Activated CD4-positive, CD25-positive, alpha-beta regulatory T cell (primary cell): Measurements from ENCODE around the gene ARPC4.

Experiments used
- DNase-seq, 4 experiments: peaks; one replicate each; lab custom pipeline; 2025; lab: John Stamatoyannopoulos, UW

Gene ARPC4

GRCh38 chr3:9792405-9793160 is at the start of gene ARPC4, which contains the start of gene TADA3:
ARPC4 (plus strand) TSS chr3:9793082; CDS start chr3:9793122, 40 bp downstream.
TADA3 (minus strand) TSS chr3:9792473; CDS start chr3:9791466, 1,007 bp downstream.
- peak; percentile 80 to 89 (median 86) for DNase-seq

- DNase-seq, result no peak
Observed at GRCh38 chr3:9743548-9743947, 49.3 kb upstream of the ARPC4 start.

- DNase-seq, result no peak
Observed at GRCh38 chr3:9744162-9744561, 48.7 kb upstream of the ARPC4 start.

DNA sequence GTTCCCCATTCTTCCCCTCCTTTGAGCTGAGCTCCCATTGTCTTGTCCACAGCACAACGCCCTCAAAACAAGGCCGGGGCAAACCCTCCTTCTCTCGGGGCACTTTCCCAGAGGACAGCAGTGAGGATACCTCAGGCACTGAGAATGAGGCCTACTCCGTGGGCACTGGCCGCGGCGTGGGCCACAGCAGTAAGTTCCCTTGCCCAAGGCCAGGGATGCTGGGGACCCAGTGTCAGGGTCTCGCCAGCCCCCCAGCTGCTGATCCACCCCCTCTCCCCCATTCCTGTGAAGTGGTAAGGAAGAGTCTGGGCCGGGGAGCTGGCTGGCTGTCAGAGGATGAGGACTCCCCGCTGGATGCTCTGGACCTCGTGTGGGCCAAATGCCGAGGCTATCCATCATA is 47.4 kb upstream of the ARPC4 start:
- no peak for DNase-seq

DNA sequence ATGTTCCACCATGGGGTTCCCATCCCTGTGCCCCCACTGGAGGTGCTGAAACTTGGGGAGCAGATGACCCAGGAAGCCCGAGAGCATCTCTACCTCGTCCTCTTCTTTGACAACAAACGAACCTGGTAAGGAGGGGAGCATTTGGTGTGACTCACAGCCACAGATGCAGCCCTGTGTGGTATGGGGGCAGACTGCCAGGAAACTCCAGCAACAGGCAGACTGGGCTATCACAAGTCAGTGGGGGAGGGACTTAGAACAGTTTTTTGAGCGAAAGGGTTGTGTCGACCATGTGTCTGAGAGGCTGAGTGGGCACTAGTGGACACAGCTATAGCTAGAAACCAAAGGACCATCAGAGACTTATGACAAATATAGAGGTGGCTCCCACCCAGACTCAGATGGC is 46.6 kb upstream of the ARPC4 start:
- DNase-seq, result no peak

GRCh38 chr3:9747267-9747666 is 45.6 kb upstream of the ARPC4 start:
- DNase-seq, result no peak

DNA sequence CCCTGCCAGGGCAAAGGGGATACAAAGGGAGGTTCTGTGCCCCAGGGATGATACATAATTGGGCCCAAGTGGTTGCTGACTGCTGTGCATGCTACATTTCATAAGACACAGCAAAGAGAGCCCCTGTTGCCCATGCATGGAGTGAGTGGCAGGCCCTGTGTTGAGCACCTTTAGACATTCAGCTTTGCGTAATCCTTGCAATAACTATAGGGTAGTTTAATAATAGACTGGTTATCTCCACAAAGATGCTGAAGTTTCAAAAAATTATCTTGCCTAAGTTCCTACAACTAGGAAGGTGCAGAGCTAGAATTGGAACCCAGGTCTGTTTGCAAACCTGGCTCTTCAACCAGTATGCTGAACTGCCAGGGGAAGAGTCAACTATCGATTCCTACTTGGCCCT is 44.9 kb upstream of the ARPC4 start:
- DNase-seq, result no peak

DNA sequence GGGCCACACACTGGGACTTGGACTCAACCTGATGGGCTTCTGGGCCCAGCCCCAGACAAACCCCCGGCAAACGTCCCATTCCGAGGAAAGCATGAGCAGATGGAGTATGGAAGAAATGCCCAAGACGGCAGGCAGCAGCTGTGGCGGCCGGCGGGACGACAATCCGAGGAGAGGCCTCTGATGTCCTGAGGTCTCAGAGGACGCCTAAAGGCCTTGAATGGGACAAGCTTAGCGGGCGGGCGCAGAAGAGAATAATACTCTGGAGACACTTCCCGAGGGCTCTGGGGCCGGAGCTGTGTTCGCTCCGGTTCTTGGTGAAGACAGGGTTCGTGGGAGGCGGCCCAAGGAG is 43.6 kb upstream of the ARPC4 start:
- DNase-seq, result peak in 1 of 4 experiments; percentile 45

DNA sequence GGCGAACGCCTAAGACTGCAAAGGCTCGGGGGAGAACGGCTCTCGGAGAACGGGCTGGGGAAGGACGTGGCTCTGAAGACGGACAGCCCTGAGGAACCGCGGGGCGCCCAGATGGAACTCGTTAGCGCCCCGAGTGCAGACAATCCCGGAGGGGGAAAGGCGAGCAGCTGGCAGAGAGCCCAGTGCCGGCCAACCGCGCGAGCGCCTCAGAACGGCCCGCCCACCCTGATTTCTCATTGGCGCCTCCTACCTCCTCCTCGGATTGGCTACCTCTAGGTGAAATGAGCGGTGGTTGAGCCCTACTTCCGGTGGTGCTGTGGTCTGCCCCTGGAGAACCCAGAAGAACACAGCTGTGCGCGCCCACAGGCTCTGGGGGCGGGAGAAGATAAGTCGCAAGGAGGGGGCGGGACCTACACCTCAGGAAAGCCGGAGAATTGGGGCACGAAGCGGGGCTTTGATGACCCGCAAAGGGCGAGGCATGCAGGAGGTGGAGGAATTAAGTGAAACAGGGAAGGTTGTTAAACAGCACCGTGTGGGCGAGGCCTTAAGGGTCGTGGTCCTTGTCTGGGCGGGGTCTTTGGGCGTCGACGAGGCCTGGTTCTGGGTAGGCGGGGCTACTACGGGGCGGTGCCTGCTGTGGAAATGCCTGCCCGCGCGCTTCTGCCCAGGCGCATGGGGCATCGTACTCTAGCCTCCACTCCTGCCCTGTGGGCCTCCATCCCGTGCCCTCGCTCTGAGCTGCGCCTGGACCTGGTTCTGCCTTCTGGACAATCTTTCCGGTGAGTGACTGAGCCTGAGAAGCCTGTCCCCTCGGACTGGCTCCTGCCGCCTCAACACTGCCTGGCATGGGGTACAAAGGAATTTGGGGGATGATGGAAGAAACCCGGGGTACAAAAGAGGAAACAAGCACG is 43.0 kb upstream of the ARPC4 start, which contains the start of gene OGG1:
OGG1 (plus strand) TSS at position 308 of the 911 bp plus-strand sequence; CDS start at position 643, 335 bp downstream.
- DNase-seq, result peak; percentile 83 to 89 (median 87)

DNA sequence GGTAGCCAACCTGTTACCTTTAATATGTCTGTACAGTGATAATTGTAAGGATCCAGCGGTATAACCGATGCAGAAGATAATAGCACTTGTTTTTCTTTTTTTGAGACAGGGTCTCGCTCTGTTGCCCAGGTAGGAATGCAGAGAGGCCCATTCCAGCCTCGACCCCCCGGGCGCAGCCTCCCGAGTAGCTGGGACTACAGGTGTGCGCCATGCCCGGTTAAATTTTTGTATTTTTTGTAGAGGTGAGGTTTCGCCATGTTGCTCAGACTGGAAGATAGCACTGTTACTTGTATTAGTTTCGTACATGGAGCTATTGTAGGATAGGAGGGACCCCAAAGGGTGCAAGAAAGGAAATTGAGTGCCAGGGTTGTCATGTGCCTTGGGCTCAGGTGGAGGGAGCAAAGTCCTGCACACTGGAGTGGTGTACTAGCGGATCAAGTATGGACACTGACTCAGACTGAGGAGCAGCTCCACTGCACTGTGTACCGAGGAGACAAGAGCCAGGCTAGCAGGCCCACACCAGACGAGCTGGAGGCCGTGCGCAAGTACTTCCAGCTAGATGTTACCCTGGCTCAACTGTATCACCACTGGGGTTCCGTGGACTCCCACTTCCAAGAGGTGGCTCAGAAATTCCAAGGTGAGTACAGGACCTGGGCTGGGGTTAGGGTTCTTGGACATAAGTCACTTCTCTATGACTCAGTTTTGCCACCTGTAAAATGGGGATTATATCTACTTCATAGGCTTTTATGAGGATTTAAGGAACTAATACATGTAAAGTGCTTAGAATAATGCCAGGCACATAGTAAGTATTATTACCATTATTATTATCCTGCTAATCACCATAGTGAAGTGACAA is 42.1 kb upstream of the ARPC4 start:
- DNase-seq, result no peak

- no peak for DNase-seq
Observed at GRCh38 chr3:9754678-9755077, 38.2 kb upstream of the ARPC4 start.

DNA sequence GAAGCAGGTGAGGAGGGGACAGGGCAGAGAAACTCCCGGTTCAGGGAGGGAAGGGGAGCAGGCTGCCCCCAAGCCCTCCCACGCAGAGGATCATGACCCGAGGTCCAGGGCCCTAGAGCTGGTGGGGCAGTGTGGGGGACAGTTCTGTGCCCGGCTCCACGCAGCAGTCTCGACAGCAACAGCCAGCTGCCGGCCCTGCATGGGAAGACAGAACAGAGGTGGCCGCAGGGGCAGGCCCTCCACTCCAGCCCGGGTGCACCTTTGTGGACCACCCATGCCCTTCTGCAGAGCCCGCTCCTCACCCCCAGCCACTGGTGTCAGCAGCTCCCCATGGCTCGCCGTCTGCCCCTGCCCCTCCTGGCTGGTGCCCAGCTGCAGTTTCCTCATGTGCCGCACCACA is 35.5 kb upstream of the ARPC4 start:
- DNase-seq, result no peak

GRCh38 chr3:9760779-9761505 is 31.9 kb upstream of the ARPC4 start:
- DNase-seq, result no peak

- no peak for DNase-seq
Observed at GRCh38 chr3:9761919-9762318, 31.0 kb upstream of the ARPC4 start.

DNA sequence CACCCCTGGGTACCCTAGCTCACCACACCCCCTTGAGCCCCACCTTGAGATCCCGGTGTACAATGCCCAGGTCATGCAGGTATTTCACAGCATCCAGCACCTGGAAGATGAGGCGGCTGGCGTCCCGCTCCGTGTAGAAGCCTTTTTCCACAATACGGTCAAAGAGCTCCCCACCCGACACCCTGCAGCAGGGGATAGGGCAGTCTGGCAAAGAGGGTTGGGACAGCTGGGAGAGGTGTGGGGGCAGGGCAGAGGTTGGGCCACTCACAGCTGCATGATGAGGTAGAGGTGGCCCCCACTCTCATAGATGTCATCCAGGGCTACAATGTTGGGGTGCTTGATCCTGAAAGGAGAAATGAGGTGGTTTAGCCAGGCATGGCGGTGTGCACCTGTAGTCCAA is 30.0 kb upstream of the ARPC4 start:
- no peak for DNase-seq

DNA sequence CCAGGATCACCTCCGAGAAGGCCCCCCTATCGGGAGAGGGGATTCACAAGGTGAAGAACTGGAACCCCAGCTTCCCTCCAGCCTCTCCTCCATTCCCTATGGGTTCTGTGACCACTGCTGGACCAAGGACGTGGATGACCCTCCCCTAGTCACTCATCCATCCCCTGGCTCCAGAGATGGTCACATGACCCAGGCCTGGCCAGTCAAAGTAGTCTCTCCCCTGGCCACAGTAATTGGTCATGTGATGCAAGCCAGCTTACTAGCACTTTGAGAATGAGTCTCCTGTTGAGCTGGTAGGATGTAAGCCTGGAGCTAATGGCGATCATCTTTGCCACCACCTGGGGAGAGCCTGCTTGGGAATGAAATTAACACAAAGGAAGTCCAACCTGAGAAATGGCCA is 27.0 kb upstream of the ARPC4 start:
- DNase-seq, result no peak

GRCh38 chr3:9767418-9767817 is 25.5 kb upstream of the ARPC4 start:
- DNase-seq, result no peak

GRCh38 chr3:9768141-9768775 is 24.6 kb upstream of the ARPC4 start:
- no peak for DNase-seq

GRCh38 chr3:9769012-9769411 is 23.9 kb upstream of the ARPC4 start:
- DNase-seq, result no peak

GRCh38 chr3:9769426-9770275 is 23.2 kb upstream of the ARPC4 start, which contains the start of gene CAMK1:
CAMK1 (minus strand) TSS chr3:9769947; CDS start chr3:9767749, 2,198 bp downstream.
- peak; percentile 18 to 41 (median 22) for DNase-seq
